A549 (cell line): ENCODE measurements around the gene EXPH5. TPM values are rescaled to one million over a fixed set of nuclear protein-coding genes. Genes with fewer than 3 reads are reported as not detected.

Experiments
- ATAC-seq, 2 experiments: fragments of 200-7000 bp in 1 of 2; fragments of >200 bp in 1 of 2; cut with Nextera tagmentation in 1 of 2; cut with Tn5 transposase in 1 of 2; 3 replicates each; pipeline versions ENCODE4 v1.8.0 to v1.9.1; 2018 to 2020; ENCODE audit warnings: mild to moderate bottlenecking in 1 of 2, moderate library complexity in 1 of 2
- CTCF ChIA-PET: fragments of 300-600 bp; sonication (Branson Sonifier 250); formaldehyde crosslinking; extraction: SDS; loops from one replicate; lab custom pipeline; 2021; ENCODE audit warnings: antibody characterized with exemption, inconsistent platforms; lab: Yijun Ruan, JAX
- POLR2A ChIA-PET: fragments of 350-600 bp; formaldehyde crosslinking; extraction: SDS; loops from one replicate; lab custom pipeline; 2021; ENCODE audit warnings: antibody characterized with exemption, inconsistent platforms; lab: Yijun Ruan, JAX
- DNase-seq, 2 experiments: peaks; one replicate each; pipeline versions ENCODE4 v3.0.0 to v3.0.0-alpha.2; 2011 to 2016; ENCODE audit warnings: low read depth in 1 of 2, low spot score in 1 of 2
- FAIRE-seq: peaks from 2 replicates; lab custom pipeline; 2011; peaks lifted over from hg19 to GRCh38; lab: Jason Lieb, UNC
- H3K27ac ChIP-seq, 2 experiments: fragments of >200 bp; sonication (Bioruptor Twin); formaldehyde crosslinking; 3 replicates each; pipeline ENCODE4 v1.5.1; 2016 to 2017
- H3K4me1 ChIP-seq: fragments of >200 bp; sonication (Bioruptor Twin); formaldehyde crosslinking; 3 replicates; pipeline ENCODE4 v1.6.1; 2016
- H3K4me2 ChIP-seq: fragments of >200 bp; sonication (Bioruptor Twin); formaldehyde crosslinking; 3 replicates; pipeline ENCODE4 v1.6.1; 2016
- H3K4me3 ChIP-seq: fragments of >200 bp; sonication (Bioruptor Twin); formaldehyde crosslinking; 3 replicates; pipeline ENCODE4 v1.5.1; 2016
- H3K9me3 ChIP-seq: fragments of >200 bp; sonication (Bioruptor Twin); formaldehyde crosslinking; 3 replicates; pipeline ENCODE4 v1.6.1; 2016
- BHLHE40 ChIP-seq: IDR thresholded peaks from 2 replicates; pipeline ENCODE4 v1.6.1; 2012; ENCODE audit warnings: low read depth, low read length, inconsistent platforms
- CBX8 ChIP-seq: fragments of 200-600 bp; sonication (generic); IDR thresholded peaks from 2 replicates; pipeline ENCODE4 v1.6.1; 2016
- CEBPB ChIP-seq, 2 experiments: fragments of >200 bp in 1 of 2; sonication (Bioruptor Twin) in 1 of 2; formaldehyde crosslinking in 1 of 2; IDR thresholded peaks; 2 replicates each; pipeline ENCODE4 v1.6.1; 2012 to 2016
- CHD4 ChIP-seq: fragments of 200-600 bp; sonication (generic); IDR thresholded peaks from 2 replicates; pipeline ENCODE4 v1.6.1; 2016; ENCODE audit warnings: antibody characterized with exemption, mild to moderate bottlenecking, borderline replicate concordance
- GATA3 ChIP-seq: IDR thresholded peaks from 2 replicates; pipeline ENCODE4 v1.6.1; 2012; ENCODE audit warnings: borderline replicate concordance
- HEYL ChIP-seq: fragments of 250-450 bp; sonication (Bioruptor Pico); IDR thresholded peaks from 2 replicates; pipeline ENCODE4 v1.8.0; 2021; ENCODE audit warnings: mild to moderate bottlenecking, moderate library complexity
- HOXA7 ChIP-seq: fragments of 250-450 bp; sonication (Bioruptor Pico); IDR thresholded peaks from 2 replicates; pipeline ENCODE4 v1.5.0; 2020; ENCODE audit warnings: mild to moderate bottlenecking, moderate library complexity
- HOXB13 ChIP-seq: fragments of 250-450 bp; sonication (Bioruptor Pico); IDR thresholded peaks from 2 replicates; pipeline ENCODE4 v1.5.0; 2020; ENCODE audit warnings: low read depth, mild to moderate bottlenecking, moderate library complexity
- MAFK ChIP-seq: fragments of 450-650 bp; IDR thresholded peaks from 2 replicates; pipeline ENCODE4 v1.6.1; 2014; ENCODE audit not compliant: partially characterized antibody
- MAZ ChIP-seq: fragments of 150-350 bp; IDR thresholded peaks from 2 replicates; pipeline ENCODE4 v1.6.1; 2014; ENCODE audit warnings: antibody characterized with exemption, low read depth, low read length, borderline replicate concordance
- MYC ChIP-seq: IDR thresholded peaks from 2 replicates; pipeline ENCODE4 v1.6.1; 2012; ENCODE audit warnings: mild to moderate bottlenecking, inconsistent platforms, low read length, improper control_type of control experiment, borderline replicate concordance
- NPAS2 ChIP-seq: fragments of 250-450 bp; sonication (Bioruptor Pico); IDR thresholded peaks from 2 replicates; pipeline ENCODE4 v1.8.0; 2022; ENCODE audit warnings: mild to moderate bottlenecking, moderate library complexity, borderline replicate concordance
- NR3C1 ChIP-seq: fragments of >200 bp; sonication (Bioruptor Twin); formaldehyde crosslinking; IDR thresholded peaks from 3 replicates; pipeline ENCODE4 v1.6.1; 2017
- PHF8 ChIP-seq: fragments of 200-600 bp; sonication (generic); IDR thresholded peaks from 2 replicates; pipeline ENCODE4 v1.6.1; 2016; ENCODE audit warnings: low read depth, mild to moderate bottlenecking, antibody characterized with exemption, moderate library complexity, borderline replicate concordance
- POLR2A ChIP-seq: IDR thresholded peaks from 2 replicates; pipeline ENCODE4 v1.6.1; 2012; ENCODE audit warnings: mild to moderate bottlenecking, low read length
- POLR2AphosphoS2 ChIP-seq: conservative IDR thresholded peaks from 2 replicates; pipeline ENCODE4 v1.6.1; 2012; ENCODE audit warnings: low read length, improper control_type of control experiment, inconsistent platforms
- RAD21 ChIP-seq, 2 experiments: fragments of >200 bp in 1 of 2; sonication (Bioruptor Twin) in 1 of 2; formaldehyde crosslinking in 1 of 2; IDR thresholded peaks in 1 of 2; conservative IDR thresholded peaks in 1 of 2; 2 replicates in 1 of 2; 3 replicates in 1 of 2; pipeline ENCODE4 v1.6.1; 2012 to 2018; ENCODE audit warnings: inconsistent platforms in 1 of 2
- RARB ChIP-seq: fragments of 250-450 bp; sonication (Bioruptor Pico); IDR thresholded peaks from 2 replicates; pipeline ENCODE4 v1.8.0; 2021; ENCODE audit warnings: mild to moderate bottlenecking, moderate library complexity
- RFX5 ChIP-seq: fragments of 450-650 bp; IDR thresholded peaks from 2 replicates; pipeline ENCODE4 v1.7.1; 2014; ENCODE audit warnings: antibody characterized with exemption, mild to moderate bottlenecking, moderate library complexity
- RNF2 ChIP-seq: fragments of 200-600 bp; sonication (generic); IDR thresholded peaks from 2 replicates; pipeline ENCODE4 v1.6.1; 2016; ENCODE audit warnings: low read depth, mild to moderate bottlenecking, antibody characterized with exemption, moderate library complexity, borderline replicate concordance
- SMC3 ChIP-seq: fragments of >200 bp; sonication (Bioruptor Twin); formaldehyde crosslinking; IDR thresholded peaks from 3 replicates; pipeline ENCODE4 v1.6.1; 2018; ENCODE audit warnings: inconsistent platforms
- ZC3H11A ChIP-seq: fragments of 450-650 bp; IDR thresholded peaks from 2 replicates; pipeline ENCODE4 v1.6.1; 2014; ENCODE audit warnings: antibody characterized with exemption, mild to moderate bottlenecking
- ZNF302 ChIP-seq: fragments of 250-450 bp; sonication (Bioruptor Pico); IDR thresholded peaks from 2 replicates; pipeline ENCODE4 v1.9.0; 2021; ENCODE audit warnings: inconsistent platforms, mild to moderate bottlenecking, moderate library complexity
- ZSCAN20 ChIP-seq: fragments of 250-450 bp; sonication (Bioruptor Pico); IDR thresholded peaks from 2 replicates; pipeline ENCODE4 v1.8.0; 2022; ENCODE audit warnings: mild to moderate bottlenecking, moderate library complexity
- WGBS: methylation state at CpG from one replicate; pipeline ENCODE4 v1.1.6; 2017; ENCODE audit errors: missing lambda C conversion rate; 5-methylcytosine and 5-hydroxymethylcytosine counted together
- polyA plus RNA-seq, 4 experiments: library from polyadenylated mRNA; depleted of rRNA in 3 of 4; stranded (reverse); fragments of >200 nt; fragmentation: RNase III in 1 of 4; extraction: RNeasy Plus Mini Kit Qiagen cat#74134 plus additional on column Dnase treatment in 1 of 4; gene quantifications; 2 replicates in 3 of 4; 3 replicates in 1 of 4; pipeline ENCODE4 v1.2.3, GENCODE V29; 2011 to 2017
- TF ChIP-seq, protein P1 (sequence below): fragments of 250-450 bp; sonication (Bioruptor Pico); IDR thresholded peaks from 2 replicates; pipeline ENCODE4 v1.5.0; 2021; ENCODE audit warnings: mild to moderate bottlenecking, moderate library complexity, borderline replicate concordance
- TF ChIP-seq, protein P2 (sequence below): fragments of 150-350 bp; IDR thresholded peaks from 2 replicates; pipeline ENCODE4 v1.6.1; 2014; ENCODE audit warnings: low read depth, mild to moderate bottlenecking, low read length
- TF ChIP-seq, protein P3 (sequence below): fragments of >200 bp; sonication (Bioruptor Twin); formaldehyde crosslinking; IDR thresholded peaks from 3 replicates; pipeline ENCODE4 v1.6.1; 2016
- TF ChIP-seq, protein P4 (sequence below): IDR thresholded peaks from 2 replicates; pipeline ENCODE4 v1.6.1; 2012

Gene EXPH5
- polyA plus RNA-seq, 2 of the 4 experiments (the other 2 are of a cell fraction) = 0.01 to 0.37 TPM

DNA sequence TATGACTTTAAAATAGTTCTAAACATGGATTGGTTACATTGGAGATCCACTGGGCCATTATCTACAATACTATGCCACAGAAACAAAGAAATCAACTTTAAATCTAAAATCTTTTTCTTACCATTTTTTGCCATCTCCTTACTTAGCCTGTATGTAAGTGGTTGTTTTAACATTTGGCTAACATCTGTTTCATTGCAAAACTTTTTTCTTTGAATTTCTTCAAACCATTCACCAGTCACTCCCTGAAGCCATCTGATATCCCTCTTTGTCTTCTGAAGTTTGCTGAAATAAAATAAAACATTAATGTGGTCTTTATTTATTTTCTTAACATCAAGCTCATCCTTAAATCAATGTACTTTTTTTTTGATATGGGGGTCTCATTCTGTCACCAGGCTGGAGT, 52.0 kb downstream of the EXPH5 start:
- no peak for DNase-seq
- H3K9me3 ChIP-seq = no peaks in the 10 kb centered on the region
- ATAC-seq = no peak
- TF ChIP-seq HEYL = no peak
- no peak for TF ChIP-seq RAD21 (conservative IDR thresholded peaks at IDR 0.05 in 1 of 2, IDR thresholded peaks at IDR 0.05 in 1 of 2)
- no peak for TF ChIP-seq POLR2AphosphoS2
- TF ChIP-seq, protein P1, sequence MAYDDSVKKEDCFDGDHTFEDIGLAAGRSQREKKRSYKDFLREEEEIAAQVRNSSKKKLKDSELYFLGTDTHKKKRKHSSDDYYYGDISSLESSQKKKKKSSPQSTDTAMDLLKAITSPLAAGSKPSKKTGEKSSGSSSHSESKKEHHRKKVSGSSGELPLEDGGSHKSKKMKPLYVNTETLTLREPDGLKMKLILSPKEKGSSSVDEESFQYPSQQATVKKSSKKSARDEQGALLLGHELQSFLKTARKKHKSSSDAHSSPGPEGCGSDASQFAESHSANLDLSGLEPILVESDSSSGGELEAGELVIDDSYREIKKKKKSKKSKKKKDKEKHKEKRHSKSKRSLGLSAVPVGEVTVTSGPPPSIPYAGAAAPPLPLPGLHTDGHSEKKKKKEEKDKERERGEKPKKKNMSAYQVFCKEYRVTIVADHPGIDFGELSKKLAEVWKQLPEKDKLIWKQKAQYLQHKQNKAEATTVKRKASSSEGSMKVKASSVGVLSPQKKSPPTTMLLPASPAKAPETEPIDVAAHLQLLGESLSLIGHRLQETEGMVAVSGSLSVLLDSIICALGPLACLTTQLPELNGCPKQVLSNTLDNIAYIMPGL (CRISPR knock-in tag) = no peak
- TF ChIP-seq MAZ = no peak
- TF ChIP-seq PHF8 = no peak
- TF ChIP-seq RNF2 = no peak
- TF ChIP-seq, protein P2, sequence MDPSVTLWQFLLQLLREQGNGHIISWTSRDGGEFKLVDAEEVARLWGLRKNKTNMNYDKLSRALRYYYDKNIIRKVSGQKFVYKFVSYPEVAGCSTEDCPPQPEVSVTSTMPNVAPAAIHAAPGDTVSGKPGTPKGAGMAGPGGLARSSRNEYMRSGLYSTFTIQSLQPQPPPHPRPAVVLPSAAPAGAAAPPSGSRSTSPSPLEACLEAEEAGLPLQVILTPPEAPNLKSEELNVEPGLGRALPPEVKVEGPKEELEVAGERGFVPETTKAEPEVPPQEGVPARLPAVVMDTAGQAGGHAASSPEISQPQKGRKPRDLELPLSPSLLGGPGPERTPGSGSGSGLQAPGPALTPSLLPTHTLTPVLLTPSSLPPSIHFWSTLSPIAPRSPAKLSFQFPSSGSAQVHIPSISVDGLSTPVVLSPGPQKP = no peak
- no peak for TF ChIP-seq HOXB13 (CRISPR knock-in tag)
- H3K27ac ChIP-seq = no peak overlapping the region
- no peaks in the 10 kb centered on the region for H3K4me1 ChIP-seq
- no peak overlapping the region for H3K4me3 ChIP-seq
- no peak for FAIRE-seq
- CTCF ChIA-PET = no interaction called here
- POLR2A ChIA-PET = no interaction called here
- no peak overlapping the region for H3K4me2 ChIP-seq

DNA sequence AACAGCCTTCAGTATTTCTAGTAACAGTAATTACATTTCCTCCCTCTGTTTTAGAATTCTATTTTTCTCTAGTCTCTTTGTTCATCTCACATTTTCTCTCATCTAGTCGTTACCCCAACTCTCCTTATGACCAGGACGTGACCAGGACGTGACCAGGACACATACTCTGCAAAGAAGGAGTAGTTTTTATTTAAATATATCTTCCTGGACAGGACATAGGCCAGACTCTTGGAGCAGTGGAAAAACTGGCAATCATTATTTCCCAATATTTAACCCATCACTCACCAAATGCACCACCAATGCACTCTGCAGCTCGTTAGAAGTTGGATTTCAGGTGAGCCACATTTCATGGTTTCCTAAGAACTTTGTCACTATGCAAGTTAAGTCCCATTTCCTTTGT, 55.1 kb downstream of the EXPH5 start:
- POLR2A ChIA-PET = no interaction called here
- FAIRE-seq (no peak), ATAC-seq (no peak), DNase-seq (no peak)
- H3K4me3 ChIP-seq = no peak overlapping the region
- H3K4me1 ChIP-seq = no peaks in the 10 kb centered on the region
- TF ChIP-seq, protein P3, sequence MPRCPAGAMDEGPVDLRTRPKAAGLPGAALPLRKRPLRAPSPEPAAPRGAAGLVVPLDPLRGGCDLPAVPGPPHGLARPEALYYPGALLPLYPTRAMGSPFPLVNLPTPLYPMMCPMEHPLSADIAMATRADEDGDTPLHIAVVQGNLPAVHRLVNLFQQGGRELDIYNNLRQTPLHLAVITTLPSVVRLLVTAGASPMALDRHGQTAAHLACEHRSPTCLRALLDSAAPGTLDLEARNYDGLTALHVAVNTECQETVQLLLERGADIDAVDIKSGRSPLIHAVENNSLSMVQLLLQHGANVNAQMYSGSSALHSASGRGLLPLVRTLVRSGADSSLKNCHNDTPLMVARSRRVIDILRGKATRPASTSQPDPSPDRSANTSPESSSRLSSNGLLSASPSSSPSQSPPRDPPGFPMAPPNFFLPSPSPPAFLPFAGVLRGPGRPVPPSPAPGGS = no peak
- TF ChIP-seq NPAS2 (no peak), RFX5 (no peak), HOXA7 (CRISPR knock-in tag) (no peak), ZC3H11A (no peak)
- TF ChIP-seq, all 56 proteins: peak for 0
- 69% methylated on average over 4 of the region's 4 CpGs for WGBS
- H3K4me2 ChIP-seq = no peak overlapping the region
- H3K27ac ChIP-seq = no peak overlapping the region
- CTCF ChIA-PET = interaction anchor here (0.7 kb wide), 1 partner anchor 106 kb away, joined by 3 read pairs; no protein-coding TSS in a partner anchor
- H3K9me3 ChIP-seq = no peaks in the 10 kb centered on the region

DNA sequence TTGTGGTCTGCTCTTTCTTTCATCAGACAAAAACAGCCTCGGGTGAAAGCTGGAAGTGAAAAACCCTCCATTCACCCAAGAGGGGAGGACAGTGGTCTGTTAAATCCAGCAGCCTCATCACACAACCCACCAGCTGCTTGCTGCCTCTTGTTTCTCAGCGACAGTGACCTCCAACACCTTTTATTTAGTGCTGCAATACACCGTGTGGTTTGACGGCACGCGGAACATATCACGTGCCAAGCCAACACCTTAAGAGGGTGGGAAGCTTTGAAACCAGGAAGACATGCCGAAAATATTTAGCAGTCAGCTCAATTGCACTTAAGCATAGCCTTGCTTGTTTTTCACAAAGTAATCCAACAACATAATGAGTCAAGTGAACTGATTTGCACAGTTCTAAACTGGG, 55.5 kb downstream of the EXPH5 start:
- FAIRE-seq = no peak
- 79% methylated on average over 8 of the region's 8 CpGs for WGBS
- H3K4me3 ChIP-seq = no peak overlapping the region
- TF ChIP-seq, protein P2 = no peak
- TF ChIP-seq, protein P3 = no peak
- TF ChIP-seq HOXA7 (CRISPR knock-in tag) (no peak), CBX8 (no peak), GATA3 (no peak), ZNF302 (CRISPR knock-in tag) (no peak), RARB (CRISPR knock-in tag) (no peak), BHLHE40 (no peak), CEBPB (IDR thresholded peaks at IDR 0.05) (no peak), MAFK (no peak), SMC3 (no peak), MYC (no peak), RNF2 (no peak), POLR2A (no peak), RFX5 (no peak), CHD4 (no peak), NR3C1 (no peak), ZSCAN20 (no peak)
- TF ChIP-seq, protein P4, sequence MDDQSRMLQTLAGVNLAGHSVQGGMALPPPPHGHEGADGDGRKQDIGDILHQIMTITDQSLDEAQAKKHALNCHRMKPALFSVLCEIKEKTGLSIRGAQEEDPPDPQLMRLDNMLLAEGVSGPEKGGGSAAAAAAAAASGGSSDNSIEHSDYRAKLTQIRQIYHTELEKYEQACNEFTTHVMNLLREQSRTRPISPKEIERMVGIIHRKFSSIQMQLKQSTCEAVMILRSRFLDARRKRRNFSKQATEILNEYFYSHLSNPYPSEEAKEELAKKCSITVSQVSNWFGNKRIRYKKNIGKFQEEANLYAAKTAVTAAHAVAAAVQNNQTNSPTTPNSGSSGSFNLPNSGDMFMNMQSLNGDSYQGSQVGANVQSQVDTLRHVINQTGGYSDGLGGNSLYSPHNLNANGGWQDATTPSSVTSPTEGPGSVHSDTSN = no peak
- TF ChIP-seq, all 56 proteins: peak for 0
- DNase-seq (no peak), ATAC-seq (no peak)
- Histone ChIP-seq H3K4me2 (no peak overlapping the region), H3K4me1 (no peaks in the 10 kb centered on the region), H3K27ac (no peak overlapping the region), H3K9me3 (no peaks in the 10 kb centered on the region)
- POLR2A ChIA-PET = no interaction called here
- CTCF ChIA-PET = no interaction called here
